Activated naive CD4-positive, alpha-beta T cell treated with anti-CD3 and anti-CD28 coated beads for 36 hours (primary cell): ENCODE measurements around the gene C5orf24. TPM values are rescaled to one million over a fixed set of nuclear protein-coding genes. Genes with fewer than 3 reads are reported as not detected.

Experiments used
- CTCF ChIA-PET: fragments of 350-600 bp; sonication (Branson Sonifier 250); formaldehyde crosslinking; loops from one replicate; lab custom pipeline; 2021; ENCODE audit warnings: antibody characterized with exemption; lab: Charles Lee
- DNase-seq: peaks from one replicate; pipeline ENCODE4 v3.0.0-alpha.2; 2020
- H3K27ac Mint-ChIP-seq: one replicate; pipeline ENCODE4 v1.8.0; 2021; ENCODE audit warnings: mild to moderate bottlenecking, mixed read lengths
- H3K27me3 Mint-ChIP-seq: one replicate; pipeline ENCODE4 v1.8.0; 2021; ENCODE audit warnings: low read depth, mixed read lengths
- H3K36me3 Mint-ChIP-seq: one replicate; pipeline ENCODE4 v1.8.0; 2021; ENCODE audit warnings: low read depth, mixed read lengths
- H3K4me1 Mint-ChIP-seq: one replicate; pipeline ENCODE4 v1.8.0; 2021; ENCODE audit warnings: low read depth, mixed read lengths
- H3K4me3 Mint-ChIP-seq: one replicate; pipeline ENCODE4 v1.8.0; 2021; ENCODE audit warnings: mild to moderate bottlenecking, moderate library complexity, mixed read lengths
- H3K9me3 Mint-ChIP-seq: one replicate; pipeline ENCODE4 v1.8.0; 2021; ENCODE audit warnings: mixed read lengths
- intact Hi-C: fragments of 100-400 bp; cut with micrococcal nuclease; formaldehyde crosslinking; loops from one replicate; pipeline ENCODE4 v1.15.1; 2023
- total RNA-seq, 2 experiments: library from RNA; stranded (reverse); gene quantifications; one replicate each; pipeline ENCODE4 v1.2.3, GENCODE V29; 2021

C5orf24 gene
- 10 to 100 TPM; 17.6 to 21.2 TPM for total RNA-seq

GRCh38 chr5:134845852-134846640 is at the start of gene C5orf24:
Gene C5orf24, plus strand, starts transcription at chr5:134845968. Its CDS starts 8,933 bp downstream, at chr5:134854901.
- Mint-ChIP-seq H3K9me3 (no peaks in the 10 kb centered on the region), H3K27me3 (no peaks in the 10 kb centered on the region), H3K36me3 (peaks cover 21% of the 10 kb centered on the region), H3K27ac (peak within 1 kb of the TSS; percentile 97), H3K4me3 (peak within 1 kb of the TSS; percentile 88), H3K4me1 (peaks cover 32% of the 10 kb centered on the region)
- intact Hi-C loops = loop anchor here (1.0 to 10.0 kb wide), 10 partner anchors 28 to 620 kb away; partner anchors contain the start of genes CAMLG, DDX46, PCBD2 and PPP2CA
- CTCF ChIA-PET = interaction anchor here (0.6 to 2.2 kb wide), 4 partner anchors 14 to 111 kb away, joined by 3 to 13 read pairs (median 3); partner anchors contain the start of gene PCBD2
- DNase-seq = peak; percentile 96

DNA sequence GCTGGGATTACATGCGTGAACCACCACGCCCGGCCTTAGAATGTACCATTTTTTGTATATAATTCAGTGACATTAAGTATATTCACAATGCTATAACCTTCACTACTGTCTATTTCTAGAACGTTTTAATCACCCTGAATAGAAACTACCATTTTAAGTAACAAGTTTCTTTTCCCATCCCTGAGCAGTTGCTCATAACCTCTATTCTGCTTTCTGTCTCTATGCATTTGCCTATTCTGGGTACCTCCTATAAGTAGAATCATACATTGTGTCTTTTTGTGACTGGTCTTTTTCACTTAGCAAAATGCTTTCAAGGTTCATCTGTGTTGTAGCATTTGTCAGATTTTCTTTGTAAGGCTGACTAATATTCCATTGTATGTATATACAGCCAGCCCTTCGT is 47.3 kb upstream of the C5orf24 start:
- Mint-ChIP-seq H3K27me3 (no peaks in the 10 kb centered on the region), H3K36me3 (peaks cover 34% of the 10 kb centered on the region), H3K27ac (no peak overlapping the region), H3K9me3 (no peaks in the 10 kb centered on the region), H3K4me1 (no peaks in the 10 kb centered on the region), H3K4me3 (no peak overlapping the region)
- no peak for DNase-seq
- CTCF ChIA-PET = no interaction called here
- intact Hi-C loops = no loop called here

GRCh38 chr5:134803821-134804220 is 41.9 kb upstream of the C5orf24 start:
- H3K4me1 Mint-ChIP-seq = no peaks in the 10 kb centered on the region
- no peak overlapping the region for H3K4me3 Mint-ChIP-seq
- H3K27ac Mint-ChIP-seq = no peak overlapping the region
- H3K36me3 Mint-ChIP-seq = peaks cover 8% of the 10 kb centered on the region
- intact Hi-C loops = no loop called here
- no peaks in the 10 kb centered on the region for H3K9me3 Mint-ChIP-seq
- CTCF ChIA-PET = interaction anchor here (0.6 to 1.0 kb wide), 2 partner anchors 101 to 127 kb away, joined by 4 to 5 read pairs; partner anchors contain the start of gene PCBD2
- no peaks in the 10 kb centered on the region for H3K27me3 Mint-ChIP-seq
- DNase-seq = no peak

GRCh38 chr5:134813407-134813806 is 32.4 kb upstream of the C5orf24 start:
- H3K27ac Mint-ChIP-seq = peak overlapping the region; percentile 68
- intact Hi-C loops = loop anchor here (1.0 to 2.0 kb wide), 2 partner anchors 33 to 165 kb away; partner anchors contain the start of gene SEC24A
- peak; percentile 64 for DNase-seq
- H3K4me3 Mint-ChIP-seq = no peak overlapping the region
- no peaks in the 10 kb centered on the region for H3K27me3 Mint-ChIP-seq
- CTCF ChIA-PET = no interaction called here
- peaks cover 7% of the 10 kb centered on the region for H3K4me1 Mint-ChIP-seq
- peaks cover 29% of the 10 kb centered on the region for H3K36me3 Mint-ChIP-seq
- H3K9me3 Mint-ChIP-seq = no peaks in the 10 kb centered on the region

DNA sequence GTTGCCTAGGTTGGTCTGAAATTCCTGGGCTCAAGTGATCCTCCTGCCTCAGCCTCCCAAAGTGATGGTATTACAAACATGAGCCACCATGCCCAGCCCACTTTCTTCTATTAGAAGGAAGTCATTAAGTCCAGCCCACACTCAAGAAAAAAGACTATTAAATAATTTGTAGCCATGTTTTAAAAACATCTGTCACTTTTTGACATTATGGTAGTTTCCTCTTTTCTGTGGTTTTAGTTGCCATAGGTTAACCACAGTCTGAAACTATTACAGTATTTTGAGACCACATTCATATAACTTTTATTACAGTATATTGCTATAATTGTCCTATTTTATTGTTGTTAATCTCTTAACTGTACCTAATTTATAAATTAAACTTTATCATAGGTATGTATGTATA is 31.9 kb upstream of the C5orf24 start:
- H3K9me3 Mint-ChIP-seq = no peaks in the 10 kb centered on the region
- CTCF ChIA-PET = no interaction called here
- H3K4me3 Mint-ChIP-seq = no peak overlapping the region
- peaks cover 31% of the 10 kb centered on the region for H3K36me3 Mint-ChIP-seq
- no peaks in the 10 kb centered on the region for H3K27me3 Mint-ChIP-seq
- peaks cover 7% of the 10 kb centered on the region for H3K4me1 Mint-ChIP-seq
- DNase-seq = no peak
- no peak overlapping the region for H3K27ac Mint-ChIP-seq
- intact Hi-C loops = loop anchor here (1.0 to 2.0 kb wide), 2 partner anchors 33 to 166 kb away; partner anchors contain the start of gene SEC24A

DNA sequence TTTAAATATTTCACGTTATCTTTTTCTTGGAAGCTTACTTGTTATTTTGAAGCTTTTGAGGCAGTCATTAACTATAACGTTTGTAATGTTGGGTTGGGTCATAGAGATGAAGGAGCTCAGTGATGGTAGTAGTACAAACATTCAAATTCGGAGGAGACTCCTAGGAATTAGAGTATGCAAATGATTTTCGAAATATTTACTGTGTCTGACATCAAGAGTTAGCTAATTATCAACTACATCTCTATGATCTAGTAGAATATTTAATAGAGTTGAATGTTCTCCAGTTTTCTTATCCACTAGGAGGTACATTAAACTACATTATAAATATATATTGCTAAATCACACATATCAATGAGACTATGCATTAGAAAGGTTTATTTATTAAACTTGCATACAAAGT is 28.8 kb upstream of the C5orf24 start:
- no peak overlapping the region for H3K27ac Mint-ChIP-seq
- peaks cover 7% of the 10 kb centered on the region for H3K4me1 Mint-ChIP-seq

DNA sequence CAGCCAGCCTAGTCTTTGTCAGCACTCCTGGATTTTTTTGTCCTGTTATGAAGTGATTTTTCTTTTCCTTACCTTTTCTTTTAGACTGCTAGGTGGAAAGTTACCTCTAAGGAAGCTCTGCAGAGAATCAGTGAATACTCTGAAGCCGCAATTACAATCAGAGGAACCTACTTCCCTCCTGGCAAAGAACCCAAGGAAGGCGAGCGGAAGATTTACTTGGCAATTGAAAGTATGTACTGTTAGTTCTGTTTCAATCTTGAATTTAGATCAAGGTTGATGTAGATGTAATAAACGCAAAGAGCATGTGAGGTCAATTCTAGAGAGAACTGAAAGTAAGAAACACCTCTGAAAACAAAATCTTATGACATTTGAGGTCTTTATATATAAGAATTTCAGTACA is 27.0 kb upstream of the C5orf24 start:
- CTCF ChIA-PET = no interaction called here
- Mint-ChIP-seq H3K4me3 (no peak overlapping the region), H3K36me3 (peaks cover 31% of the 10 kb centered on the region), H3K27ac (no peak overlapping the region), H3K4me1 (peaks cover under 1% of the 10 kb centered on the region), H3K9me3 (no peaks in the 10 kb centered on the region), H3K27me3 (no peaks in the 10 kb centered on the region)
- intact Hi-C loops = no loop called here
- DNase-seq = no peak

More for the DNA sequence above, 28.8 kb upstream of the C5orf24 start:
- intact Hi-C loops = no loop called here
- Mint-ChIP-seq H3K4me3 (no peak overlapping the region), H3K36me3 (peaks cover 42% of the 10 kb centered on the region), H3K27me3 (no peaks in the 10 kb centered on the region), H3K9me3 (no peaks in the 10 kb centered on the region)
- CTCF ChIA-PET = interaction anchor here (0.6 to 1.1 kb wide), 3 partner anchors 16 to 188 kb away, joined by 3 read pairs; no protein-coding TSS in a partner anchor
- DNase-seq = no peak

DNA sequence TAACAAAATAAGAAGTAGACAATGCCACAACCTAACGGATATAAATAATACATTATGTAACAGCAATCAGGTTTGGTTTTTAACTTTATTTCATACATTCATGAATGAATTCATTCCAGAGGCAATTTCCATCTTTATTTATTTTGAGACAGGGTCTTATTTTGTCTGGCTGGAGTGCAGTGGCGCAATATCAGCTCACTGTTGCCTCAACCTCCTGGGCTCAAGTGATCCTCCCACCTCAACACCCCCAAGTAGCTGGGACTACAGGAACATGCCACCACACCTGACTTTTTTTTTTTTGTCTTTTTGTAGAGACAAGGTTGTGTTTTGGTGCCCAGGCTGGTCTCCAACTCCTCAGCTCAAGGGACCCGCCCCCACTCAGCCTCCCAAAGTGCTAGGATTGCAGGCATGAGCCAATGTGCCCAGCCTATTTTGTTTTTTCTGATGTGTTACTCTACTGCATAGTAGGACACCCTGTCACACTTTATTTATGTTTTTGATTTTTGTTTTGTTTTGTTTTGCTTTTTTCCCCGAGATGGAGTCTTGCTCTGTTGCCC is 26.3 kb upstream of the C5orf24 start:
- CTCF ChIA-PET = no interaction called here
- Mint-ChIP-seq H3K27ac (no peak overlapping the region), H3K4me3 (no peak overlapping the region), H3K27me3 (no peaks in the 10 kb centered on the region), H3K9me3 (no peaks in the 10 kb centered on the region), H3K4me1 (no peaks in the 10 kb centered on the region), H3K36me3 (peaks cover 29% of the 10 kb centered on the region)
- intact Hi-C loops = no loop called here
- no peak for DNase-seq

DNA sequence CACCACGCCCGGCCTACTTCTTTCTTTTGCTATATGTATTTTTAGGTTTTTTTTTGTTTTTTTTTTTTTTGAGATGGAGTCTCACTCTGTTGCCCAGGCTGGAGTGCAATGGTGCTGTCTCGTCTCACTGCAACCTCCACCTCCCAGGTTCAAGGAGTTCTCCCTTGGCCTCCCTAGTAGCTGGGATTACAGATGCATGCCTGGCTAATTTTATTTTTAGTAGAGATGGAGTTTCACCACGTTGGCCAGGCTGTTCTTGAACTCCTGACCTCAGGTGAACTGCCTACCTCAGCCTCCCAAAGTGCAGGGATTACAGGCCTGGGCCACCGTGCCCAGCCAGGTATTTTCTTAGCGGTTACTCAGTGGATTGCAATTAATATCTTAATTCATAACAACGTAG is 23.9 kb upstream of the C5orf24 start:
- Mint-ChIP-seq H3K27ac (no peak overlapping the region), H3K4me3 (no peak overlapping the region), H3K27me3 (no peaks in the 10 kb centered on the region), H3K4me1 (no peaks in the 10 kb centered on the region), H3K36me3 (peaks cover 20% of the 10 kb centered on the region), H3K9me3 (no peaks in the 10 kb centered on the region)
- DNase-seq = no peak
- intact Hi-C loops = no loop called here
- CTCF ChIA-PET = no interaction called here

GRCh38 chr5:134824681-134825080 is 21.1 kb upstream of the C5orf24 start:
- H3K9me3 Mint-ChIP-seq = no peaks in the 10 kb centered on the region
- CTCF ChIA-PET = interaction anchor here (0.6 to 1.2 kb wide), 2 partner anchors 22 to 68 kb away, joined by 3 to 4 read pairs; no protein-coding TSS in a partner anchor
- peaks cover 13% of the 10 kb centered on the region for H3K36me3 Mint-ChIP-seq
- H3K4me3 Mint-ChIP-seq = no peak overlapping the region
- H3K4me1 Mint-ChIP-seq = no peaks in the 10 kb centered on the region
- H3K27me3 Mint-ChIP-seq = no peaks in the 10 kb centered on the region
- intact Hi-C loops = no loop called here
- H3K27ac Mint-ChIP-seq = no peak overlapping the region
- no peak for DNase-seq

DNA sequence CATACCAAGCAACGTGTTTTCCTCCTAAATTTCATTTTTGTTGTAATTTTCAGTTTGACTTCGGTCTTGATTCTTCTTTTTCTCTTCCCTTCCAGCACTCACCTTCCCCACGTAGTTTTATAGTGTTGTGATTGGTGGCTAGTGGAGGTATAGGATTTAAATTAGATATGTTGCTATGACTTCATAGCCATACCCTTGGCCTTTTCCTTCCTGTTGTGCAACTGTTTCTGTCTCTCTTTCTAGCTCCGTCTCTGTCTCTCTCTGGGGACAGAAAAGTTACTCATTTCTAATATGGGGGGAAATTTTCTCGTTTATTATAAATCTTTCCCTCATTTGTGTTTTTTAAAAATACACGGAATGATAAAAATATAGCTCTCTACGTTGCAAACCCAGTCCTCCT is 20.6 kb upstream of the C5orf24 start:
- Mint-ChIP-seq H3K9me3 (no peaks in the 10 kb centered on the region), H3K4me3 (no peak overlapping the region), H3K27me3 (no peaks in the 10 kb centered on the region), H3K27ac (no peak overlapping the region), H3K36me3 (peaks cover 12% of the 10 kb centered on the region), H3K4me1 (no peaks in the 10 kb centered on the region)
- intact Hi-C loops = no loop called here
- DNase-seq = no peak
- CTCF ChIA-PET = no interaction called here

DNA sequence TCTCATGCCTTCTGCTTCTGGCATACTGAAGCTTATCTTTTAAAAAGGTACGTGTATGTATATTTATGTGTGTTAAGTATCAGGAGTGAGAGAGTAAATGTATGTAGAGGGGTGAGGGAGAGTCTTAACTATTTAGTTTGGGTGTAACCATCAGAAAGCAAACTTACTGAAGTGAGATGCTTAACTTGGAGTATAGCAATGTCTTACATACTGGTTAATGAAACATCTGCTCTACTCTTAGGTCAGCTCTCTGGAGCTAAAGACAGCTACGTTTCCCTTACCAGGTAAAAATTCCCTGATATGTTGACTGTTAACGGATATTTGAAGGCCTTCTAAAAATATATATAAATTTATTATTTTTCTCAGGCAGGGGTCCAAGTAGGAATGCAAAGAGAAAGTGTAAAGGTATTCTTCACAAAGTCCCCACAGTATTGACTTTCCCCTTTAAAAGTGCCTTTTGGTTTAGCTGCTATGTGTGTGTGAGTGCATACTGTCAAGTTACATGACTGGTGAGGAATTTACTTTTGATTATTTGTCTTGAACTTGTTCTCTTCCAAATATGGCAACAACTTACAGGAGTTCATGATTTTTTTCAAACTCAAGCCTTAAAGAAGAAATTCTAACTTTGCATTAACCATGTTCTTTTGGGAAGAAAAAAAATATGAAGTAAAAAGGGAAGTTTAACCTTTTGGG is 12.3 kb upstream of the C5orf24 start:
- Mint-ChIP-seq H3K4me1 (no peaks in the 10 kb centered on the region), H3K27ac (no peak overlapping the region), H3K9me3 (no peaks in the 10 kb centered on the region), H3K27me3 (no peaks in the 10 kb centered on the region), H3K36me3 (peaks cover 6% of the 10 kb centered on the region), H3K4me3 (no peak overlapping the region)
- DNase-seq = no peak
- CTCF ChIA-PET = interaction anchor here (1.3 kb wide), 1 partner anchor 17 kb away, joined by 3 read pairs; no protein-coding TSS in a partner anchor
- intact Hi-C loops = no loop called here
